HG03432 (cell line): ENCODE results near the gene JMJD8.
"Not testable (repeated sequence)": the region's sequence is repeated elsewhere in the genome, so short reads cannot be mapped to it uniquely, and the experiment has no call there.

Experiments used
- ATAC-seq: cut with Tn5 transposase; IDR thresholded peaks from one replicate; pipeline ENCODE4 v1.9.1; 2021; ENCODE audit warnings: mild to moderate bottlenecking, moderate library complexity; ENCODE audit not compliant: unreplicated experiment

JMJD8 gene

DNA sequence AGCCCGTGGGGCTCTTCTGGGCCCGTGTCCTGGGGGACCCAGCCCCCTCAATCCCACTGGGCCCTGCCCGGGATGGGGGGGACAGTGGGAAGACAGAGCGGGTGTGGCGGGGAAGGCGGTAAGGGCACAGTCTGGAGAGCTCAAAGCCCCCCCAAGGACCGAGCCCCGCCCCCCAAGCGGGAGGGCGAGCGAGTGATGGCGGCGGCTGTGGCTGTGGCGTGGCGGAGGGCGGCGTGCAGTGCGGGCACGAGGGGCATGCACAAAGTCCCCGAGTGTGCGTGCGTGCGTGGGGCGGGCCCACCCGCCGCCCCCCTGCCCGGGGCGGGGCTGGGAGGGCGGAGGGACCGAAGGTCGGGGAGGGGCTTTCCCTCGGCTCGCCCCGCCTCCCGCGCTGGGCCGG, 9.6 kb upstream of the JMJD8 start:
- no peak for ATAC-seq

DNA sequence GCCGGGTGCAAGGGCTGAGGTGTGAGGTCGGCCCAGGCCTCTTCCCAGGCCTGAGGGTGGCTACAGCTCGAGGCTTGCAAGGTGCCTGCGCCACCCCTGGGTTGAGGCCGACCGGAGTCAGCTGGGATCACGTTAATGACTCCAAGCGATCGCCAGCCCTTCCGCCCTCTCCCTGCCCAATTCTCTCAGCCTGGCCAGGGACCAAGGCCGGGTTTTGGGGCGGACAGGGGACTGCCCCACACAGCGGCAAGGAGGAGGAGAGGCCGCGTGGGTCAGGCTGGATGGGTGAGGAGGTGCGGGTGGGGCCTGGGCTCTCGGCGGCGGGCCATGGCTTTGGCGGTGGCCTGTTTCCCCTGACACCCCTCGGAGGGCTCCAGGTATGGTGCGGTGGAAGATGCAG, 9.2 kb upstream of the JMJD8 start:
- no peak for ATAC-seq

DNA sequence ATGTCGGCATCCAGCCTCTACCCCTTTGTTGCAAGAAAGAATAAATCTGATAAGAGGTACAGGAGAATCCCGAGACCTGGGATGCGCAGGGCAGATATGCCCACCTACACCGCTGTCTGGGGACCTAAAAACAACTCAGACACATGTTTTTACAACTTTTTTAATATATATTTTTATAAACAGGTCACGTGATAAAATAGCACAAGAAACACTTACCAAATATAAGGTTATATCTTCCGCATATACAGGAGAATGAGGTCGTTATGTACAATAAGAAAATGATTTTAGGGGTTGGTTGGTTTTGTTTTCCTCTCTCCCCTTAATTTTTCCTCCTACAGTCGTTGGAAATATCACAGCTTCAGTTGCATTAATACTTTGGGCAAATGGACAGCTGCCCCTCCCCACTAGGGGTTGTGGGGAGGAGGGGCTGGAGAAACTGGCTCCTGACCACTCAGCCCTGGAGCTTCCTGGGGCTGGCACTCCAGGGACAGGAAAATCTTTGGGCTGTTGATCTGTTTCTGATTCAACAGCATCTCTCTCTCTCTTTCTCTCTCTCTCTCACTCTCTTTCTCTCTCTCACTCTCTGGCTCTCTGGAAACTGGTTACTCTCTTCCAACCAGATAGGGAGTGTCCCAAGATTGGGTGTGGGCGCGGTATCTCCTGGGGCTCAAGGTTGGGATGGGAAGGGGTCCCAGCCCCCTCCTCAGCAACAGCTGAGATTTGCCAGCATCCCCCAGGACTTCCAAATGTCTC, 8.4 kb upstream of the JMJD8 start:
- ATAC-seq = no peak

DNA sequence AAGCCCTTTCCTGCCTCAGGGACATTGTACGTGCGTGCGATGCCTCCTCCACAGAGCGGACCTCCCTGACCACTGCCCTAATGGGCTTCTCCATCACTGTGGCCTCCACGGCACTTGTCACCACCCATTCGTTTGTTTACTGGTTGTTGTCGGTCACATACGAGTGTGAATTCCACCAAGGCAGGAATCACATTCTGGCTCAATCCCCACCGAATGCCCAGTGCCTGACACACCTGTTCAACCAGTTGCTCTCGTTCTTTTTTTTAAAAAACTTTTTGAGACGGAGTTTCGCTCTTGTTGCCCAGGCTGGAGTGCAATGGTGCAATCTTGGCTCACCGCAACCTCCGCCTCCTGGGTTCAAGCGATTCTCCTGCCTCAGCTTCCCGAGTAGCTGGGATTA, 7.1 kb upstream of the JMJD8 start:
- ATAC-seq = not testable (repeated sequence)

DNA sequence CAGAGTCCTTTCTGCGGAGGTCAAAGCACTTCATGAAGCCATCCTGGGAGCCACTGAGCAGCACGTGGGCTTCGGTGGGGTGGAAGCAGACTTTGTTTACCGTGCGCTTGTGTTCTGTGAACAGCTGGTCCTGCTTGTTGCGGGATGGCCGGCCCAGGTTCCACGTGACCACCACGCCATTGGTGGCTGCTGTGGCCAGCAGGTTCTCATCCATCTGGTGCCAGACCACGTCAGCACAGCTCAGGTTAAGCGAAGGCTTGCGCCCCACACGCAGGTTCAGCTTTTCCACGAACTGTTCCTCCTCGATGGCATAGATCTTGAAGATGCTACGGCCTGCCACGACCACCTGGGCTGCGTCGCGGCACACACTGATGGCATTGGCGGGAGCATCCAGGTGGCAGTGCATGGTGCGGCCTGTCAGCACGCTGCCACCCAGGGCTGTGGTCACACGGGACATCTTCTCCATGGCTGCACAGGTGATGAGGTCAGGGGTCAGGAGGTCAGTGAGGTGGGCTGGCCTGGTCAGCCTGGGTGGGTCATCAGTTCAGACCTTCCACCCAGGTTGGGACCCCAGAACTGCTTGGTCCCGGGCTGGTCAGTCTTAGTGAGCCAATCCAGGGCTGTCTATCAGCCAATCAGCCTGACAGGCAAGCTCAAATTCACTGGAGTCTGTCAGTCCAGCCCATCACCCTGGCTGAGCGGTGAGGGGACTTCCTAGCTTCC, 5.2 kb upstream of the JMJD8 start:
- no peak for ATAC-seq

DNA sequence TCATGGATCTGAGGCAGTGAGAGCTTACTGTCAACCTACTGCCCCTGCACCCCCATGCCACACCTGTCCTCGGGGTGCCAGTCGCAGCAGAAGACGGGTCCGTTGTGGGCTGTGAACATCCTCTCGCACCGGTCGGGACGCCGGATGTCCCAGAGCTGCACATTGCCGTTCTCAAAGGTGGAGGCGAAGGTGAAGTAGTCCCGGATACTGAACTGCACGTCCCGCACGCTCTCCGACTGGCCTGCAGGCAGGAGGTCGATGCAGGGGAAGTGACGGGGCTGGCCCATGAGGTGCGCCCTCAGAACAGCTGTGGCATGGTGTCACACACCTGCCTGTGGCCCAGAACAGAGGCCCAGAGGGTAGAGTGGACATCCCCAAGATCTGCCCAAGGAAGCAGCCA, 3.4 kb upstream of the JMJD8 start:
- no peak for ATAC-seq

DNA sequence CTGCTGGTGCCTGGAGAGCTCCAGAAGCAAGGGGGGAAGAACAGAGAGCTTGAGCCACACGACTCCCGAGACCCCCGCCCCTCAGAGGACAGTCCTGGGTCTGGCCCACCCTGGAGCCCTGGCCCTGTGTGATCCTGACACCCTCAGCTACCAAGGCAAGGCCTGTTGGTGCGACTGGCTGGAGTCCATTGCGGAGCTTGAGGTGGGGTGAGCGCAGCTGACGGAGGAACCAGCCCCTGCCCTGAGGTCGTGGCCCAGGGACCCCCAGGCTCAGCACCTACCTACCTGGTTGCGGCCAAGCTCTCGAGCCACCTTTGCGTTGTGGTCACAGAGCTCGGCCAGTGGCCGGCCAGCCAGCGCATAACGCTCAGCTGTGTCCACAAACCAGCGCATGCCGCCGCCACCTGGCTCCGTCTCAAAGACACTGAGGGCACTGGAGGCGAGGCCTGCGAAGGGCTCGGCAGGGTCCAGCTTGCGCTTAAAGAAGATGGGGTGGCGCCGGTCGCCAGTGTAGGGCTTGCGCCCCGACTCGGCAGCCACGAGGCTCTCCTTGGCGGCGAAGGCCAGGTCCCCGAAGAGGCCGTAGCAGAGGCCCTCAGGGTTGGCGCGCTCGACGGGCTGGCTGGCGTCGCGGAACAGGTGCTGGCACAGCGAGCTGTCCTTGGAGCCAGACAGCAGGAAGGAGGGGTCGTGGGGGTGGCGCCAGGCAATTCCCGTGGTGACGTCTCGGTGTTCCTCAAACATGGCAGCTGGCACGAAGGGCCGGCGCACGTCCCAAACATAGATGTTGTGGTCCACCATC, 2.5 kb upstream of the JMJD8 start:
- no peak for ATAC-seq

DNA sequence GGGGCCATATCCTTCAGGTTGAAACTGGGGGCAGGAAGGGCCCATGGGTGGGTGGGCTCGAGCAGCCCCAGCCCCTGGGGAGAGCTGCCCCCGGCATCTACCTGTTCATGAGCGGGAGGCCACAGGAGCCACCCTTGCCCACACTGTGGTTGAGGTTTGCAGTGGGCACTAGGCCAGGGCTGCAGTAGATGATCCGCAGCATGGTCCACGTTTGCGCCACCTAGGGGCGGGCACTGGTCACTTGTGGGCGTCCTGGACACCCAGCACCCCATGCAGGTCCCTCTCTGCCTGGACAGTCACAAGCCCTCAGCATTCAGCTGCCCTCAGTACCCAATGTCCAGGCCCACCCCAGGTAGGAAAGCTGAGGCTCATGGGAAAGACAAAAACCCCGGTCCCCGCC, 1.8 kb upstream of the JMJD8 start:
- no peak for ATAC-seq

DNA sequence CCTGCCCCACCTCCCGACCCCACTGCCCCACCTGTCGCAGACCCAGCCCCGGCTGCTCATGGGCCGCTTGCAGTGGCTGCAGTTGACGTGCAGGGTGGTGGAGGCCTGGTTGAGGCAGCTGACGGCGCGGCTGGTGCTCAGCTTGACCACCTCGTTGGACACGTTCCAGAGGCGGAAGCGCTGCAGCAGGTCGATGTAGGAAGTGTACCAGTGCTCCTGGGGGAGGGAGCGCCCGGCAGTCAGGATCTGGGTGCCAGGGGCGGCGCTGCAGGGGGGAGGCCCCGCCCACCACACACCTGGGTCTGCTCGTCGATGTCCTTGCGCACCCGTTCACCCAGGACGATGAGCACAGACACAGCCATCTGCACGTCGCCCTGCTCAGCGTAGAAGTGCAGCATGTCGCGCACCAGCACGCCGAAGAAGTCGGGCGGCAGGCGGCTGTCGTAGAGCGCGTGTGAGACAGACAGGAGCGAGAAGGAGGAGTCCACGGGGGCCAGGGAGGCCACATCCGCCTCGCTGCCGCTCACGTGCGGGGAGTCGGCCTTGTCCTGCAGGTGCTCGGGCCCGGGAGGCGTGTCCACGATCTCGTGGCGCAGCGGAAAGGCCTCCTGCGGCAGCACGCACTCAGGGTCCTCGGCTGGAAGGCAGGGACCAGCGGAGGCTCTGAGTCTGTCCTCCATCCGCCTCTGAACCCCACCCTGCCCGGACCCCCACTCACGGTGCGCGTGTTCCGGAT, 995 bp upstream of the JMJD8 start:
- no peak for ATAC-seq

DNA sequence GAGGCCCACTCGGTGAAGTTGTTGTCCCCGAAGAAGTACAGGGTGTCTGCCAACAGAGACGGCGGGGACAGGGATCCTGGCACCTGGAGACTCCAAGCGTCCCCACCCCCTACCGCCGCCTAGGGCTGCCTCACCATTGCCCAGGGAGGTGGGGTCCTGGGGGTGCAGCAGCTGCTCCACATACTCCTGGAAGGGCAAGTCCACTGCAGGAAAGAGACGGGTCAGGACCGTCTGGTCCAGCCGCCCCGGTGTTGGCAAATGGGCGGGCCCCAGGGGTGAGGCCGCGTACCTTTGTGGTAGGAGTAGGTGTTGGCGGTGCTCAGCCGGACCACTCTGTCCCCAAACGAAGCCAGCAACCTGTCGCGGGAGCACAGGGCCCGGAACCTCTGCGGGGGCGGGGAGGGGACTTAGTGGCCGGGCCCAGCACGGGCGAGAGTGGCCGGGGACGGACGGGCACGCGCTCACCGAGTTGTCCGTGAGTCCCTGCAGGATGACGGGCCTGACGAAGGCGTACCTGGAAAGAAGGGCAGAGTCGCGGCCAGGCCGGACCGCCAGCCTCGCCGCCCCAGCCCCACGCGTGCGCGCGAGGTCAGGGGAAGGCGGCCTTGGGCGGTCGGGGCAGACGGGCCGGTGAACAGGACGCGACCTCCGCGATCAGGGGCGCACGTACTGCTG, 601 bp downstream of the JMJD8 start:
- ATAC-seq = no peak

DNA sequence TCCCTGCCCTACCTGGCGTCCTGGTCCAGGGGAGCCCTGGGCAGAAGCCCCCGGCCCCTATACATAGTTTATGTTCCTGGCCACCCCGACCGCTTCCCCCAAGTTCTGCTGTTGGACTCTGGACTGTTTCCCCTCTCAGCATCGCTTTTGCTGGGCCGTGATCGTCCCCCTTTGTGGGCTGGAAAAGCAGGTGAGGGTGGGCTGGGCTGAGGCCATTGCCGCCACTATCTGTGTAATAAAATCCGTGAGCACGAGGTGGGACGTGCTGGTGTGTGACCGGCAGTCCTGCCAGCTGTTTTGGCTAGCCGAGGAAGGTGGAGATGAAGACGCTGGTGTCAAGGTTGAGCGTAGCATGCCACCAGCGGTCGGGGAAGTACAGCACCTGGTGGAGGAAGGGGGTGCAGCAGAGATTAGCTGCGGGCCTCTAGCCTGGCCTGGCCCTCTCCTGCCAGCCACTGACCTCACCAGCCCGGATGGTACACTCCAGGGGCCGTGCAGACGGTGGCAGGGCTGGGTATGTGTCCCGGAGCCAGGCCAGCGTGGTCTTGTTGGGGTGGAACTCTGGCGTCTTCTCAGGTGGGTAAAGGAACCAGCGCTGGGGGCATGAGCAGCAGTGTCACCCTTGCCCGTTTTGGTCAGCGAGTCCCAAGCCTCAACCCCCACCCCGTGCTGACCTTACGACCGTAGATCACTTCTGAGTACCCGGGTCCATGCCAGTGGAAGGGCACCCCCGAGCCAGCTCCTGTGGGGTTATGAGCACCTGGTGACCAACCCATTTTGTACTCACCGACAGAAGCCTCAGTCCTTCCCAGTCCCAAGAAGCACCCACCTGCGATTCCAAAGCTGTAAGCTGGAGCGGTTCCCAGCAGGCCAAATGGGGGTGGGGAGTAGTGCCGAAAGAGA, 1.4 kb downstream of the JMJD8 start:
- no peak for ATAC-seq

DNA sequence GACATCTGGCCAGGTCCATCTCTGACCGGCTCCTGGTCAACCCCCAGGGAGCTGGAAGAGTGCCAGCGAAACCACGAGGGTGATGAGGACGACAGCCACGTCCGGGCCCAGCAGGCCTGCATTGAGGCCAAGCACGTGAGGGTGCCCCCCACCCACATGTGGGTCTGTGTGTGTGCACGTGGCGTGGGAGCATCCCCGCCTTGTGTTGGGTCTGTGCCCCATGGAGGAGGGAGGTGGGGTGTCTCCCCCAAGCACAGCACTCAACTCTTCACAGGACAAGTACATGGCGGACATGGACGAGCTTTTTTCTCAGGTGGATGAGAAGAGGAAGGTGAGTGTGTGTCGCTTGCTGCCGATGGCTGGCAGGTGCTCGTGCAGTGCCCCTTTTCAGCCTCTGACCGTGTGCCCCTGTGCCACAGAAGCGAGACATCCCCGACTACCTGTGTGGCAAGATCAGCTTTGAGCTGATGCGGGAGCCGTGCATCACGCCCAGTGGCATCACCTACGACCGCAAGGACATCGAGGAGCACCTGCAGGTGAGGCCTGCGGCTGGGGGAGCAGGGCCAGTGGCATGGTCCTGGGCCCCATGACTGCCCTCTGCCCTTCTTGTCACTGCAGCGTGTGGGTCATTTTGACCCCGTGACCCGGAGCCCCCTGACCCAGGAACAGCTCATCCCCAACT, 2.2 kb downstream of the JMJD8 start:
- no peak for ATAC-seq

DNA sequence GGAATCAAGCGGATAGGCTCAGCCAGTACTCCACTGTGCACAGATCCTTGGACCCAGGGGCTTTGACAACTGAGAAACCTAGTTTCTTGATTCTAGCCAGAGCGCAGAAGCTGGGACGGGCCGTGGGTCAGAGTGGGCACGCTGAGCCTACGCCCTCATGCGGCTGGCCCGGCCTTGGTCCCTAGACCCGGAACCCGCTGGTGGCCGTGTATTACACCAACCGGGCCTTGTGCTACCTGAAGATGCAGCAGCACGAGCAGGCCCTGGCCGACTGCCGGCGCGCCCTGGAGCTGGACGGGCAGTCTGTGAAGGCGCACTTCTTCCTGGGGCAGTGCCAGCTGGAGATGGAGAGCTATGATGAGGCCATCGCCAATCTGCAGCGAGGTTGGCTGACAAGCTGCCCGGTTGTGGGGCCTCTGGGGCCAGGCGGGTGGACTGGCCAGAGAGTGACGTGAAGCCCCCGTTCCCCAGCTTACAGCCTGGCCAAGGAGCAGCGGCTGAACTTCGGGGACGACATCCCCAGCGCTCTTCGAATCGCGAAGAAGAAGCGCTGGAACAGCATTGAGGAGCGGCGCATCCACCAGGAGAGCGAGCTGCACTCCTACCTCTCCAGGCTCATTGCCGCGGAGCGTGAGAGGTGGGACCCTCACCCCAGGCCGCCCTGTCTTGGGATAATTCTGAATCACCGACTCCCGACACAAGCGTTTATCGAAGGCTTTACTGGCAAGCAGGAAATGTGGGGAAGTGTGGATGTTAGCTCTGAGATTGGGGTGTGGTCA, 3.0 kb downstream of the JMJD8 start:
- ATAC-seq = no peak

DNA sequence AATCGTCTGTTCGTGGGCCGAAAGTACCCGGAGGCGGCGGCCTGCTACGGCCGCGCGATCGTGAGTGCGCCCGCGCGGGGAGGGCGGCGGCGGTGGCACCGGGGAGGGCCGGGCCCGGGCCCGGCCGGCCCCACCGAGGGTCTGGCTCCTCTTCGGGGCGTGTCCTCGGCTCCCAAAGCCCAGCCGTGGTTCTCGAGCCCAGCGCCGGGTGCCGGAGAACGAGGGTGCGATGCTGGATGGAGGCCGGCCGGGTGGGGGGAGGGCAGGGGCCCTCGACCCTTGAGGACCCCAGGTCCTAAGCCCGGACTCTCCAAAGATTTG, 3.5 kb downstream of the JMJD8 start:
- ATAC-seq = peak; percentile 1

DNA sequence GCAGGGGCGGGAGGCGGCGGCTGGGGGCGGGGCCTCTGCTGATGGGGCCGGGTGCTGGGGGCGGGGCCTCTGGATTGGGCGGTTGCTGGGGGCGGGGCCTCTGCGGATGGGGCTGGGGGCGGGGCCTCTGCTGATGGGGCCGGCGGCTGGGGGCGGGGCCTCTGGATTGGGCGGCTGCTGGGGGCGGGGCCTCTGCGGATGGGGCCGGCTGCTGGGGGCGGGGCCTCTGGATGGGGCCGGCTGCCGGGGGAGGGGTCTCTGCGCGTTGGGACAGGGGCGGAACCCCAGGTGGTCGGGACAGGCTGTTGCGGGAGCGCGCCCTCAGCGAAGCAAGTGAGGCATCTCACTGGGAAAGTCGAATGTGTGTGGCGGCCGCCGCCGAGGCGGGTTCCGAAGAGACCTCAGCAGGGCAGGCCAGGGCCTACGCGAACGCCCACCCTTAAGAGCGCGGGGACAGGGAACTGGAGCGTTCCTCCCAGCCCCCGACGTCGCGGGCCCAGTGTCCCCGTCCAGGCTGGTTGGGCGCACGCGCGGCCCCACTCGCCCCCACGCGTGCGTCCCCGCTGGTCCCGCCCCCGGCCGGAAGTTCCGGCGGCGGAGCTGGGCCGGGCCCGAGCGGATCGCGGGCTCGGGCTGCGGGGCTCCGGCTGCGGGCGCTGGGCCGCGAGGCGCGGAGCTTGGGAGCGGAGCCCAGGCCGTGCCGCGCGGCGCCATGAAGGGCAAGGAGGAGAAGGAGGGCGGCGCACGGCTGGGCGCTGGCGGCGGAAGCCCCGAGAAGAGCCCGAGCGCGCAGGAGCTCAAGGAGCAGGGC, 4.1 kb downstream of the JMJD8 start, which contains the start of gene STUB1:
STUB1 (plus strand) TSS at position 597 of the 811 bp plus-strand sequence; CDS start at position 713, 116 bp downstream.
- peak; percentile 40 for ATAC-seq

DNA sequence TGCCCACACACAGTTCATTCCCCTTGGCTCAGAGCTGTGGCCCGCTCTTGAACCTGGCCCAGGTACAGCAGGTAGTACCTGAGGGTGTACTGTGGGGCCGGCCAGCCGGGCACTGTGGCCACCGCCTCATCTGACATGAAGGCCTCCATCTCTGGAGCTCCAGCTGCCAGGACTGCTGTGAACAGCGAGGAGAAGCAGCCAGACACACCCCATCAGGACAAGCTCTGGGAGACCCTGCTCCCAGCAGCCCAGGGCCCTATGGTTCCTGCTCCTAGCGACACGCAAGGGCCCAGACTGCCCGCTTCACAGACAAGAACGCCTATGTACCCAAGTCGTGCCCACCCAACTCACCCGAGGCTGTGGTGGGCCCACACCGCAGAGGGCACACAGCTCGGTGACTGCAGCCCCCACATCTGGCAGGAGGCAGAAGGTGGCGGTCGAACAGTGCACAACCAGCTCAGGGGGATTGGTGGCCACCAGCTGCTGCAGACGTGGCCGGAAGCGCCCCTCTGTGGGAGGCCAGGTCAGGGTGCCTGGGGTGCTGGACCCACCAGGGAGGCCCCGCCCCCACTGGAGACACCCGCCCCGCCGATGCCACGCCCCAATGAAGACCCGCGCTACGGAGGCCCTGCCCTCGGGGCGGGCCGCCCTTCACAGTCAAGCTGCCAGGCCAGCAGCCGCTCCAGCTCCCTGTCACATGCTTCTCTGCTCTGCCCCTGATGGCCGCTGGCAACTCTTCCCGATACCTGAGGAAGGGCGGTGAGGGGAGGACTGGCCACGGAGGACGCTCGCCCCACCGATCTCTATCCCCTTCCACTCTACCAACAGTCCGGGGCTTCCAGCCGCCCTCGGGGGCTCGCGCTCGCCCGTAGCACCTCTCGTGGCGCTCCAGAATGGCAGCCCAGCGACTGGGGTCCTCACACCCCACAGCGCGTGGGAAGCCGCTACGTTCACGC, 5.0 kb downstream of the JMJD8 start:
- ATAC-seq = peak; percentile 7
